ENCODE measurements around the gene TST.

TST gene

GRCh38 chr22:37008365-37008764 lies 10.9 kb downstream of the TST start:
- Histone ChIP-seq H4K20me1 (ENCODE audit: insufficient read depth, low read length) (no peaks in the 10 kb centered on the region), H3K4me3 (ENCODE audit: low read length) (no peak overlapping the region), H3K9ac (ENCODE audit: low read length) (no peak overlapping the region), H3K79me2 (ENCODE audit: low read length) (no peaks in the 10 kb centered on the region), H3K27ac (ENCODE audit: low read length) (no peak overlapping the region), H3K4me2 (ENCODE audit: low read length) (no peak overlapping the region), H3K4me1 (ENCODE audit: low read length) (no peaks in the 10 kb centered on the region), H3K36me3 (replicated peaks; ENCODE audit: low read depth, low read length) (no peaks in the 10 kb centered on the region), H2AFZ (ENCODE audit: low read depth, low read length) (no peak overlapping the region), H3K9me3 (ENCODE audit: insufficient read depth, low read length) (no peaks in the 10 kb centered on the region), H3K27me3 (ENCODE audit: low read depth, low read length) (peaks cover 49% of the 10 kb centered on the region)
- no peak for TF ChIP-seq EZH2phosphoT487 (IDR thresholded peaks at IDR 0.05; ENCODE audit: low read depth)
- no peak for TF ChIP-seq CTCF (IDR thresholded peaks at IDR 0.05; ENCODE audit: low read depth, low read length)

GRCh38 chr22:37007651-37008050 lies 11.6 kb downstream of the TST start:
- H3K4me2 ChIP-seq (ENCODE audit: low read length) = no peak overlapping the region
- H3K9ac ChIP-seq (ENCODE audit: low read length) = no peak overlapping the region
- H3K27me3 ChIP-seq (ENCODE audit: low read depth, low read length) = peaks cover 49% of the 10 kb centered on the region
- TF ChIP-seq CTCF (IDR thresholded peaks at IDR 0.05; ENCODE audit: low read depth, low read length) (no peak), EZH2phosphoT487 (IDR thresholded peaks at IDR 0.05; ENCODE audit: low read depth) (no peak)
- no peak overlapping the region for H3K4me3 ChIP-seq (ENCODE audit: low read length)
- no peaks in the 10 kb centered on the region for H3K9me3 ChIP-seq (ENCODE audit: insufficient read depth, low read length)
- no peak overlapping the region for H2AFZ ChIP-seq (ENCODE audit: low read depth, low read length)
- no peaks in the 10 kb centered on the region for H3K4me1 ChIP-seq (ENCODE audit: low read length)
- no peaks in the 10 kb centered on the region for H3K36me3 ChIP-seq (replicated peaks; ENCODE audit: low read depth, low read length)
- no peak overlapping the region for H3K27ac ChIP-seq (ENCODE audit: low read length)
- no peaks in the 10 kb centered on the region for H4K20me1 ChIP-seq (ENCODE audit: insufficient read depth, low read length)
- H3K79me2 ChIP-seq (ENCODE audit: low read length) = no peaks in the 10 kb centered on the region

- no peaks in the 10 kb centered on the region for H3K9me3 ChIP-seq (ENCODE audit: insufficient read depth, low read length)
- peaks cover 44% of the 10 kb centered on the region for H3K27me3 ChIP-seq (ENCODE audit: low read depth, low read length)
- H3K36me3 ChIP-seq (replicated peaks; ENCODE audit: low read depth, low read length) = no peaks in the 10 kb centered on the region
- H3K4me2 ChIP-seq (ENCODE audit: low read length) = no peak overlapping the region
- H3K9ac ChIP-seq (ENCODE audit: low read length) = no peak overlapping the region
- no peak overlapping the region for H2AFZ ChIP-seq (ENCODE audit: low read depth, low read length)
- H3K4me1 ChIP-seq (ENCODE audit: low read length) = no peaks in the 10 kb centered on the region
- H3K79me2 ChIP-seq (ENCODE audit: low read length) = no peaks in the 10 kb centered on the region
- no peaks in the 10 kb centered on the region for H4K20me1 ChIP-seq (ENCODE audit: insufficient read depth, low read length)
- no peak overlapping the region for H3K27ac ChIP-seq (ENCODE audit: low read length)
- TF ChIP-seq EZH2phosphoT487 (IDR thresholded peaks at IDR 0.05; ENCODE audit: low read depth) (no peak), CTCF (IDR thresholded peaks at IDR 0.05; ENCODE audit: low read depth, low read length) (no peak)
- no peak overlapping the region for H3K4me3 ChIP-seq (ENCODE audit: low read length)
Observed at GRCh38 chr22:37002633-37003032, 16.6 kb downstream of the TST start.

GRCh38 chr22:37001826-37002225 lies 17.4 kb downstream of the TST start:
- Histone ChIP-seq H3K4me1 (ENCODE audit: low read length) (no peaks in the 10 kb centered on the region), H3K9ac (ENCODE audit: low read length) (no peak overlapping the region), H3K9me3 (ENCODE audit: insufficient read depth, low read length) (no peaks in the 10 kb centered on the region), H3K4me2 (ENCODE audit: low read length) (no peak overlapping the region), H3K27ac (ENCODE audit: low read length) (no peak overlapping the region), H3K4me3 (ENCODE audit: low read length) (no peak overlapping the region), H3K79me2 (ENCODE audit: low read length) (no peaks in the 10 kb centered on the region), H4K20me1 (ENCODE audit: insufficient read depth, low read length) (no peaks in the 10 kb centered on the region), H3K36me3 (replicated peaks; ENCODE audit: low read depth, low read length) (no peaks in the 10 kb centered on the region), H3K27me3 (ENCODE audit: low read depth, low read length) (peaks cover 44% of the 10 kb centered on the region), H2AFZ (ENCODE audit: low read depth, low read length) (no peak overlapping the region)
- TF ChIP-seq CTCF (IDR thresholded peaks at IDR 0.05; ENCODE audit: low read depth, low read length) (no peak), EZH2phosphoT487 (IDR thresholded peaks at IDR 0.05; ENCODE audit: low read depth) (no peak)

Measured in OCI-LY3 (cell line).